ENCODE data around the gene LRRN4CL. TPM values are rescaled to one million over a fixed set of nuclear protein-coding genes. Genes with fewer than 3 reads are reported as not detected.

The LRRN4CL gene
- total and polyA plus RNA-seq, 2 of the 8 experiments (the other 6 are each of a cell fraction or from before 2014, with no cell fraction given), result 0.05 to 0.26 TPM

- Histone ChIP-seq H2BK120ac (replicated peaks; ENCODE audit: low read depth, low read length) (no peak overlapping the region), H3K14ac (ENCODE audit: insufficient read length) (no peak overlapping the region), H3K56ac (replicated peaks; ENCODE audit: insufficient read length, low read depth, low read length) (no peak overlapping the region), H3K36me3 (ENCODE audit: control insufficient read depth in 2 of 4, insufficient read depth in 4 of 4, low read length in 3 of 4) (peaks cover 0 to 17% (median 7%) of the 10 kb centered on the region in 4 experiments; a peak in 5 of 8 replicates), H3K23ac (ENCODE audit: insufficient read length) (no peak overlapping the region), H4K91ac (replicated peaks; ENCODE audit: insufficient read length, low read length) (no peak overlapping the region), H3K4me2 (ENCODE audit: insufficient read depth in 1 of 2, low read depth in 2 of 2, low read length in 2 of 2) (no peak overlapping the region), H4K8ac (ENCODE audit: extremely low read depth, insufficient read depth, low read length) (no peak overlapping the region; the same call in 1 of the 2 replicates), H2BK12ac (ENCODE audit: low read depth, low read length) (no peak overlapping the region), H3K79me1 (ENCODE audit: low read depth, low read length) (peaks cover 7% of the 10 kb centered on the region), H4K5ac (ENCODE audit: insufficient read length, low read depth, low read length) (no peak overlapping the region), H3K4ac (replicated peaks; ENCODE audit: insufficient read length, low read depth, low read length) (no peak overlapping the region), H3K9ac (replicated peaks in 1 of 4; ENCODE audit: extremely low read depth in 1 of 4, low read depth in 3 of 4, low read length in 3 of 4) (no peak overlapping the region; a peak in 1 of 7 replicates), H4K20me1 (replicated peaks in 1 of 2; ENCODE audit: control insufficient read depth in 1 of 2, insufficient read depth in 2 of 2, low read length in 2 of 2) (peaks cover 3 to 23% of the 10 kb centered on the region in 2 experiments), H3K9me3 (ENCODE audit: insufficient read depth in 2 of 2, low read depth in 1 of 2, low read length in 1 of 2) (no peaks in the 10 kb centered on the region), H2BK20ac (ENCODE audit: low read length) (no peak overlapping the region), H3K27ac (ENCODE audit: low read depth, low read length) (no peak overlapping the region), H3K18ac (ENCODE audit: extremely low read depth, low read length) (no peak overlapping the region), H3K23me2 (ENCODE audit: low read depth, low read length) (peaks cover 8% of the 10 kb centered on the region), H2BK5ac (ENCODE audit: low read depth, low read length) (no peak overlapping the region), H2AK5ac (ENCODE audit: low read depth, low read length) (no peak overlapping the region), H2AFZ (ENCODE audit: low read length) (no peak overlapping the region), H3K79me2 (ENCODE audit: control insufficient read depth in 1 of 2, insufficient read depth in 2 of 2, low read length in 2 of 2) (peaks cover 15 to 40% of the 10 kb centered on the region in 2 experiments), H3K4me1 (replicated peaks in 1 of 4; ENCODE audit: control insufficient read depth in 3 of 4, insufficient read depth in 4 of 4, low read length in 3 of 4) (no peaks in the 10 kb centered on the region; a peak in 2 of 7 replicates), H3K4me3 (ENCODE audit: extremely low read depth in 1 of 4, insufficient read depth in 2 of 4, low read depth in 3 of 4, low read length in 4 of 4) (no peak overlapping the region), H3K27me3 (replicated peaks in 1 of 4; ENCODE audit: control insufficient read depth in 3 of 4, extremely low read depth in 1 of 4, insufficient read depth in 3 of 4, low read length in 3 of 4) (no peaks in the 10 kb centered on the region), H2BK15ac (ENCODE audit: low read length) (no peak overlapping the region)
- FAIRE-seq, result no peak
- 94% methylated on average over 11 of the region's 11 CpGs; no CpG with 5 or more reads in 1 of the 2 experiments for WGBS, 2 experiments (ENCODE audit: extremely low coverage in 1 of 2, insufficient coverage in 1 of 2, insufficient read length in 1 of 2, insufficient replicate concordance in 2 of 2, low coverage in 1 of 2, low lambda C conversion rate in 2 of 2, missing lambda C conversion rate in 1 of 2)
- ChIA-PET CTCF (ENCODE audit: partially characterized antibody) (interaction anchor here (0.6 to 3.2 kb wide), 9 partner anchors 14 to 1199 kb away, joined by 3 to 14 read pairs (median 3); partner anchors contain the start of gene LRRN4CL), POLR2A (ENCODE audit: partially characterized antibody) (interaction anchor here (0.6 to 50.4 kb wide), 8 partner anchors 7 to 337 kb away, joined by 3 to 2041 read pairs (median 20); partner anchors contain the start of genes B3GAT3, BSCL2, C11orf98 and CSKMT)
- DNase-seq (ENCODE audit: low read depth in 1 of 2, low spot score in 2 of 2), result no peak
- TF ChIP-seq CEBPB (IDR thresholded peaks at IDR 0.05; ENCODE audit: low read depth, low read length) (no peak), TCF12 (IDR thresholded peaks at IDR 0.05; ENCODE audit: low read depth, low read length) (no peak), MAX (IDR thresholded peaks at IDR 0.05) (no peak), SAP30 (IDR thresholded peaks at IDR 0.05; ENCODE audit: insufficient read depth, insufficient replicate concordance, low read length) (no peak), PHF8 (conservative IDR thresholded peaks at IDR 0.05; ENCODE audit: low read depth, low read length) (no peak), CTBP2 (IDR thresholded peaks at IDR 0.05; ENCODE audit: borderline replicate concordance, insufficient read depth, insufficient read length, low read length) (no peak), EP300 (IDR thresholded peaks at IDR 0.05; ENCODE audit: borderline replicate concordance in 1 of 2, low read depth in 2 of 2, low read length in 2 of 2) (no peak), JUN (IDR thresholded peaks at IDR 0.05; ENCODE audit: low read depth, low read length) (no peak), SIRT6 (IDR thresholded peaks at IDR 0.05; ENCODE audit: low read length) (no peak), SIN3A (conservative IDR thresholded peaks at IDR 0.05 in 1 of 2, IDR thresholded peaks at IDR 0.05 in 1 of 2; ENCODE audit: low read depth in 1 of 2, low read length in 2 of 2) (no peak), BACH1 (IDR thresholded peaks at IDR 0.05; ENCODE audit: low read length) (no peak), BCL11A (IDR thresholded peaks at IDR 0.05; ENCODE audit: low read depth in 2 of 2, low read length in 2 of 2) (no peak), GABPA (IDR thresholded peaks at IDR 0.05; ENCODE audit: borderline replicate concordance, insufficient read depth, low read length) (no peak)
These were observed 39.8 kb downstream of the LRRN4CL start for GRCh38 chr11:62649486-62649885.

Measured in H1 (cell line).